Keratinocyte (primary cell): Measurements from ENCODE around the gene CD96. TPM values are rescaled to one million over a fixed set of nuclear protein-coding genes. Genes with fewer than 3 reads are reported as not detected.

ENCODE experiments used
- DNase-seq: peaks from one replicate; pipeline ENCODE4 v3.0.0-alpha.2; 2011; ENCODE audit warnings: low read depth, missing footprints, low spot score
- FAIRE-seq: peaks from 2 replicates; lab custom pipeline; 2011; peaks lifted over from hg19 to GRCh38; lab: Jason Lieb, UNC
- H2AFZ ChIP-seq: 2 replicates; pipeline ENCODE4 v1.6.0; 2012; ENCODE audit warnings: low read length, control low read depth, inconsistent platforms; ENCODE audit not compliant: control insufficient read depth
- H3K27ac ChIP-seq: 2 replicates; pipeline ENCODE4 v1.5.1; 2011; ENCODE audit warnings: low read length; ENCODE audit not compliant: control insufficient read depth, insufficient read depth
- H3K27me3 ChIP-seq: 3 replicates; pipeline ENCODE4 v1.6.0; 2011; ENCODE audit warnings: low read length; ENCODE audit not compliant: control insufficient read depth, insufficient read depth; ENCODE audit errors: extremely low read depth
- H3K36me3 ChIP-seq, 2 experiments: 2 replicates in 1 of 2; 3 replicates in 1 of 2; pipeline ENCODE4 v1.5.1; 2011; ENCODE audit warnings: low read length in 2 of 2, mild to moderate bottlenecking in 1 of 2; ENCODE audit not compliant: control insufficient read depth in 2 of 2, insufficient read depth in 2 of 2; ENCODE audit errors: extremely low read depth in 1 of 2
- H3K4me1 ChIP-seq: 3 replicates; pipeline ENCODE4 v1.5.1; 2011; ENCODE audit warnings: low read length; ENCODE audit not compliant: control insufficient read depth, insufficient read depth; ENCODE audit errors: extremely low read depth
- H3K4me2 ChIP-seq: 3 replicates; pipeline ENCODE4 v1.6.0; 2011; ENCODE audit warnings: low read depth, low read length; ENCODE audit not compliant: control insufficient read depth, insufficient read depth; ENCODE audit errors: extremely low read depth
- H3K4me3 ChIP-seq, 3 experiments: fragments of 200-600 bp in 1 of 3; sonication (generic) in 1 of 3; 2 replicates in 2 of 3; 3 replicates in 1 of 3; pipeline ENCODE4 v1.5.1; 2011 to 2016; ENCODE audit warnings: low read length in 3 of 3, mild to moderate bottlenecking in 3 of 3, control low read depth in 2 of 3, inconsistent platforms in 1 of 3, low read depth in 1 of 3, mixed read lengths in 1 of 3, mixed run types in 1 of 3, moderate library complexity in 1 of 3; ENCODE audit not compliant: control insufficient read depth in 2 of 3, insufficient read depth in 2 of 3; ENCODE audit errors: extremely low read depth in 1 of 3
- H3K79me2 ChIP-seq: 2 replicates; pipeline ENCODE4 v1.6.0; 2012; ENCODE audit warnings: low read length; ENCODE audit not compliant: control insufficient read depth, insufficient read depth
- H3K9ac ChIP-seq: 3 replicates; pipeline ENCODE4 v1.6.0; 2011; ENCODE audit warnings: low read length; ENCODE audit not compliant: control insufficient read depth, insufficient read depth; ENCODE audit errors: extremely low read depth
- H3K9me1 ChIP-seq: 3 replicates; pipeline ENCODE4 v1.6.0; 2011; ENCODE audit warnings: low read length; ENCODE audit not compliant: control insufficient read depth, insufficient read depth; ENCODE audit errors: extremely low read depth
- H3K9me3 ChIP-seq: 2 replicates; pipeline ENCODE4 v1.5.1; 2012; ENCODE audit warnings: low read depth, low read length; ENCODE audit not compliant: control insufficient read depth
- H4K20me1 ChIP-seq: 3 replicates; pipeline ENCODE4 v1.6.0; 2011; ENCODE audit warnings: low read length; ENCODE audit not compliant: control insufficient read depth, insufficient read depth; ENCODE audit errors: extremely low read depth
- CTCF ChIP-seq, 3 experiments: IDR thresholded peaks in 1 of 3; conservative IDR thresholded peaks in 1 of 3; optimal IDR thresholded peaks in 1 of 3; 2 replicates in 2 of 3; 3 replicates in 1 of 3; pipeline versions ENCODE3 to v1.5.1; 2011; ENCODE audit warnings: low read length in 3 of 3, mild to moderate bottlenecking in 3 of 3, moderate library complexity in 2 of 3, control low read depth in 1 of 3, inconsistent platforms in 1 of 3; ENCODE audit not compliant: insufficient read depth in 2 of 3; ENCODE audit errors: extremely low read depth in 1 of 3
- EZH2 ChIP-seq: IDR thresholded peaks from one replicate; pipeline ENCODE4 v1.6.1; 2012; ENCODE audit warnings: inconsistent platforms, mild to moderate bottlenecking, low read length, moderate library complexity
- dilution Hi-C: fragments of 300-500 bp; cut with MboI; formaldehyde crosslinking; loops from one replicate; pipeline ENCODE4 v1.7.0; 2020; ENCODE audit warnings: low sequenced_read_pairs; ENCODE audit not compliant: extremely low pct_ligation_motif_present
- polyA plus RNA-seq, 5 experiments: library from polyadenylated mRNA; depleted of rRNA in 3 of 5; stranded (reverse) in 3 of 5; stranded (forward) in 1 of 5; unstranded in 1 of 5; fragments of >200 nt; gene quantifications; 1 replicate in 1 of 5; 2 replicates in 3 of 5; 3 replicates in 1 of 5; pipeline versions ENCODE4 v1.2.1 to v1.2.3, GENCODE V29; 2011 to 2012; ENCODE audit warnings: missing spikeins in 2 of 5, low read depth in 1 of 5, low replicate concordance in 1 of 5

The CD96 gene
- polyA plus RNA-seq, 1 donor (not counting 4 experiments of a cell fraction or from before 2014, with no cell fraction given) = 0.13 TPM

GRCh38 chr3:111604119-111604518 lies 62.1 kb downstream of the CD96 start:
- Histone ChIP-seq H4K20me1 (no peaks in the 10 kb centered on the region), H3K9me1 (no peaks in the 10 kb centered on the region), H3K27ac (no peak overlapping the region), H3K4me3 (no peak overlapping the region), H2AFZ (no peak overlapping the region), H3K79me2 (no peaks in the 10 kb centered on the region), H3K27me3 (no peaks in the 10 kb centered on the region), H3K36me3 (no peaks in the 10 kb centered on the region), H3K4me2 (no peak overlapping the region), H3K9me3 (no peaks in the 10 kb centered on the region), H3K9ac (no peak overlapping the region), H3K4me1 (peaks cover 16% of the 10 kb centered on the region)
- FAIRE-seq (no peak), DNase-seq (no peak)
- no peak for TF ChIP-seq CTCF (optimal IDR thresholded peaks at IDR 0.05 in 1 of 3, IDR thresholded peaks at IDR 0.05 in 1 of 3, conservative IDR thresholded peaks at IDR 0.05 in 1 of 3; ENCODE audit: extremely low read depth in 1 of 3, insufficient read depth in 2 of 3, low read length in 3 of 3)
- TF ChIP-seq EZH2 = no peak
- dilution Hi-C loops = no loop called here

GRCh38 chr3:111605018-111605417 lies 63.0 kb downstream of the CD96 start:
- no peaks in the 10 kb centered on the region for H3K36me3 ChIP-seq

GRCh38 chr3:111605493-111605892 lies 63.5 kb downstream of the CD96 start:
- DNase-seq (no peak), FAIRE-seq (no peak)
- no peak for TF ChIP-seq CTCF (optimal IDR thresholded peaks at IDR 0.05 in 1 of 3, IDR thresholded peaks at IDR 0.05 in 1 of 3, conservative IDR thresholded peaks at IDR 0.05 in 1 of 3; ENCODE audit: extremely low read depth in 1 of 3, insufficient read depth in 2 of 3, low read length in 3 of 3)
- no peak for TF ChIP-seq EZH2
- Histone ChIP-seq H3K9me1 (no peaks in the 10 kb centered on the region), H3K79me2 (no peaks in the 10 kb centered on the region), H3K27ac (no peak overlapping the region), H2AFZ (no peak overlapping the region), H3K4me3 (no peak overlapping the region), H4K20me1 (no peaks in the 10 kb centered on the region), H3K27me3 (no peaks in the 10 kb centered on the region), H3K9ac (no peak overlapping the region), H3K4me2 (no peak overlapping the region), H3K36me3 (no peaks in the 10 kb centered on the region), H3K9me3 (no peaks in the 10 kb centered on the region), H3K4me1 (peaks cover 28% of the 10 kb centered on the region)
- dilution Hi-C loops = no loop called here

More at GRCh38 chr3:111605018-111605417, 63.0 kb downstream of the CD96 start:
- no peak for TF ChIP-seq EZH2
- no peak for DNase-seq
- no peaks in the 10 kb centered on the region for H3K79me2 ChIP-seq
- peak; percentile 23 for FAIRE-seq
- no peaks in the 10 kb centered on the region for H3K9me3 ChIP-seq
- dilution Hi-C loops = no loop called here
- H4K20me1 ChIP-seq = no peaks in the 10 kb centered on the region
- no peak overlapping the region for H3K4me2 ChIP-seq
- H3K9ac ChIP-seq = no peak overlapping the region
- no peaks in the 10 kb centered on the region for H3K27me3 ChIP-seq
- H2AFZ ChIP-seq = no peak overlapping the region
- H3K4me1 ChIP-seq = peaks cover 25% of the 10 kb centered on the region
- no peaks in the 10 kb centered on the region for H3K9me1 ChIP-seq
- H3K27ac ChIP-seq = no peak overlapping the region
- H3K4me3 ChIP-seq = no peak overlapping the region
